HepG2 (cell line): ENCODE measurements around the gene SLC2A6. TPM values are rescaled to one million over a fixed set of nuclear protein-coding genes. Genes with fewer than 3 reads are reported as not detected.

ENCODE experiments used
- CEBPZ ChIP-seq: IDR thresholded peaks from 2 replicates; pipeline ENCODE4 v1.6.1; 2012; ENCODE audit warnings: low read length, improper control_type of control experiment
- CENPT ChIP-seq: sonication (generic); formaldehyde crosslinking; IDR thresholded peaks from 2 replicates; pipeline ENCODE4 v1.8.0; 2022; ENCODE audit warnings: low read depth, mild to moderate bottlenecking, moderate library complexity, missing genetic modification reagents
- FOSL2 ChIP-seq: sonication (generic); formaldehyde crosslinking; IDR thresholded peaks from 2 replicates; pipeline ENCODE4 v1.4.0; 2020; ENCODE audit warnings: missing genetic modification reagents
- NPAS2 ChIP-seq: sonication (generic); formaldehyde crosslinking; IDR thresholded peaks from 2 replicates; pipeline ENCODE4 v1.8.0; 2022; ENCODE audit warnings: mild to moderate bottlenecking, missing genetic modification reagents, borderline replicate concordance
- NR1H2 ChIP-seq: sonication (generic); formaldehyde crosslinking; IDR thresholded peaks from 2 replicates; pipeline ENCODE4 v1.8.1; 2022; ENCODE audit warnings: low read depth, missing genetic modification reagents, borderline replicate concordance
- PHF21A ChIP-seq: sonication (generic); formaldehyde crosslinking; IDR thresholded peaks from 2 replicates; pipeline ENCODE4 v1.5.0; 2020; ENCODE audit warnings: mild to moderate bottlenecking, missing genetic modification reagents
- RARG ChIP-seq: sonication (generic); formaldehyde crosslinking; IDR thresholded peaks from 2 replicates; pipeline ENCODE4 v1.4.0; 2020; ENCODE audit warnings: low read depth, mild to moderate bottlenecking, missing genetic modification reagents
- SKIL ChIP-seq: sonication (generic); formaldehyde crosslinking; IDR thresholded peaks from 2 replicates; pipeline ENCODE4 v1.8.0; 2022; ENCODE audit warnings: missing genetic modification reagents, mild to moderate bottlenecking, moderate library complexity, borderline replicate concordance
- SP140L ChIP-seq: sonication (generic); formaldehyde crosslinking; IDR thresholded peaks from 2 replicates; pipeline ENCODE4 v1.4.0; 2020; ENCODE audit warnings: missing genetic modification reagents, borderline replicate concordance
- ZBTB7B ChIP-seq: sonication (generic); formaldehyde crosslinking; IDR thresholded peaks from 2 replicates; pipeline ENCODE4 v1.4.0; 2020; ENCODE audit warnings: missing genetic modification reagents
- ZFX ChIP-seq: sonication (generic); formaldehyde crosslinking; IDR thresholded peaks from 2 replicates; pipeline ENCODE4 v1.4.0; 2020; ENCODE audit warnings: mild to moderate bottlenecking, low read depth, missing genetic modification reagents, moderate library complexity
- polyA plus RNA-seq, 8 experiments: library from polyadenylated mRNA; depleted of rRNA in 3 of 8; stranded (reverse) in 7 of 8; unstranded in 1 of 8; fragments of >200 nt; fragmentation: Illumina TruSeq in 4 of 8; extraction: Trizol in 4 of 8; gene quantifications; 2 replicates each; pipeline versions ENCODE4 v1.2.1 to v1.2.3, GENCODE V29; 2011 to 2016; ENCODE audit warnings: low read depth in 4 of 8, missing spikeins in 1 of 8, mixed read lengths in 1 of 8; ENCODE audit not compliant: insufficient read depth in 1 of 8
- total RNA-seq, 5 experiments: library from RNA; depleted of rRNA; stranded (reverse); fragments of >200 nt; fragmentation: Illumina TruSeq; extraction: Trizol; gene quantifications; 2 replicates each; pipeline ENCODE4 v1.2.3, GENCODE V29; 2016; ENCODE audit warnings: low read depth in 1 of 5
- TF ChIP-seq, protein P1 (sequence below): sonication (generic); formaldehyde crosslinking; conservative IDR thresholded peaks from 2 replicates; pipeline ENCODE4 v1.8.0; 2022; ENCODE audit warnings: mild to moderate bottlenecking, moderate library complexity, missing genetic modification reagents
- TF ChIP-seq, protein P2 (sequence below): sonication (generic); formaldehyde crosslinking; IDR thresholded peaks from 2 replicates; pipeline ENCODE4 v1.4.0; 2020; ENCODE audit warnings: missing genetic modification reagents

SLC2A6 gene
- total and polyA plus RNA-seq, 2 of the 13 experiments (the other 11 are each of a cell fraction or from before 2014, with no cell fraction given): 4.1 to 15.0 TPM

- TF ChIP-seq, protein P1, sequence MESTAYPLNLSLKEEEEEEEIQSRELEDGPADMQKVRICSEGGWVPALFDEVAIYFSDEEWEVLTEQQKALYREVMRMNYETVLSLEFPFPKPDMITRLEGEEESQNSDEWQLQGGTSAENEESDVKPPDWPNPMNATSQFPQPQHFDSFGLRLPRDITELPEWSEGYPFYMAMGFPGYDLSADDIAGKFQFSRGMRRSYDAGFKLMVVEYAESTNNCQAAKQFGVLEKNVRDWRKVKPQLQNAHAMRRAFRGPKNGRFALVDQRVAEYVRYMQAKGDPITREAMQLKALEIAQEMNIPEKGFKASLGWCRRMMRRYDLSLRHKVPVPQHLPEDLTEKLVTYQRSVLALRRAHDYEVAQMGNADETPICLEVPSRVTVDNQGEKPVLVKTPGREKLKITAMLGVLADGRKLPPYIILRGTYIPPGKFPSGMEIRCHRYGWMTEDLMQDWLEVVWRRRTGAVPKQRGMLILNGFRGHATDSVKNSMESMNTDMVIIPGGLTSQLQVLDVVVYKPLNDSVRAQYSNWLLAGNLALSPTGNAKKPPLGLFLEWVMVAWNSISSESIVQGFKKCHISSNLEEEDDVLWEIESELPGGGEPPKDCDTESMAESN (CRISPR knock-in tag): 0 out of 2 replicates have a peak, but pooled peaks have one; percentile 73
- TF ChIP-seq NPAS2 (CRISPR knock-in tag) (no peak), NR1H2 (CRISPR knock-in tag) (no peak), RARG (CRISPR knock-in tag) (no peak), FOSL2 (CRISPR knock-in tag) (no peak), CEBPZ (no peak), ZBTB7B (CRISPR knock-in tag) (peak; percentile 69; the same call in 1 of the 2 replicates), PHF21A (CRISPR knock-in tag) (peak; percentile 73; the same call in 1 of the 2 replicates), ZFX (0 out of 2 replicates have a peak, but pooled peaks have one; percentile 41), SKIL (CRISPR knock-in tag) (no peak), SP140L (no peak), CENPT (CRISPR knock-in tag) (no peak)
- TF ChIP-seq, protein P2, sequence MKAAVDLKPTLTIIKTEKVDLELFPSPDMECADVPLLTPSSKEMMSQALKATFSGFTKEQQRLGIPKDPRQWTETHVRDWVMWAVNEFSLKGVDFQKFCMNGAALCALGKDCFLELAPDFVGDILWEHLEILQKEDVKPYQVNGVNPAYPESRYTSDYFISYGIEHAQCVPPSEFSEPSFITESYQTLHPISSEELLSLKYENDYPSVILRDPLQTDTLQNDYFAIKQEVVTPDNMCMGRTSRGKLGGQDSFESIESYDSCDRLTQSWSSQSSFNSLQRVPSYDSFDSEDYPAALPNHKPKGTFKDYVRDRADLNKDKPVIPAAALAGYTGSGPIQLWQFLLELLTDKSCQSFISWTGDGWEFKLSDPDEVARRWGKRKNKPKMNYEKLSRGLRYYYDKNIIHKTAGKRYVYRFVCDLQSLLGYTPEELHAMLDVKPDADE (CRISPR knock-in tag): no peak
Observed at GRCh38 chr9:133485531-133486260, 6.8 kb upstream of the SLC2A6 start (continued).
